NCI-H1417 (cell line): ENCODE measurements around the gene NKAPL.

Experiments used
- DNase-seq, 3 experiments: peaks; one replicate each; lab custom pipeline; 2025; lab: John Stamatoyannopoulos, UW

NKAPL gene

DNA sequence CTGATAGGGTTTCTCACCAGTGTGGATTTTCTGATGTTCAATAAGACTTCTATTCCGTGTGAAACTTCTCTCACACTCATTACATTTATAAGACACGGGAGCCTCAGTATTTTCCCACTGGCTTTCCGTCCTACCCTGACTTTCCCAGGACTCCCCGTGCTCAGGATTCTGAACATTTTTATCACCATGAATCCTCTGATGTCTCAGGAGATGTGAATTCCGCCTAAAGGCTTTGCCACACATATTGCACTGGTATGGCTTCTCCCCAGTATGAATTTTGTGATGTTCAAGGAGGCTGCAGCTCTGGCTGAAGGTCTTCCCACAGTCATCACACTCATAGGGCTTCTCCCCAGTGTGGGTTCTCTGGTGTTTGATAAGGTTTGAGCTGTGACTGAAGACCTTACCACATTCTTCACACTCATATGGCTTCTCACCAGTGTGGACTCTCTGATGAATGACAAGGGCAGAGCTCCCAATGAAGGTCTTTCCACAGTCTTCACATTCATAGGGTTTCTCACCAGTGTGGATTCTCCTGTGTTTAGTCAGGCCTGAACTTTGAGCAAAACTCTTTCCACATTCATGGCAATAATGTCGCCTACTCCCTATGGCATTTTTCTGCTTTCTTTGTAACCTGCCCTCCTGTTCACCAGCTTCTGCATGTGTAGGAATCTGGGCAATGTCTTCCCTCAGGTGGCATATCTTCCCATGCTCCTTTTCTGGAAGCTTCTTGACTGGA lies 13.7 kb upstream of the NKAPL start:
- DNase-seq: no peak

- DNase-seq: no peak
Measured at GRCh38 chr6:28248916-28249315, 10.2 kb upstream of the NKAPL start.

GRCh38 chr6:28250747-28251146 lies 8.3 kb upstream of the NKAPL start:
- no peak for DNase-seq

DNA sequence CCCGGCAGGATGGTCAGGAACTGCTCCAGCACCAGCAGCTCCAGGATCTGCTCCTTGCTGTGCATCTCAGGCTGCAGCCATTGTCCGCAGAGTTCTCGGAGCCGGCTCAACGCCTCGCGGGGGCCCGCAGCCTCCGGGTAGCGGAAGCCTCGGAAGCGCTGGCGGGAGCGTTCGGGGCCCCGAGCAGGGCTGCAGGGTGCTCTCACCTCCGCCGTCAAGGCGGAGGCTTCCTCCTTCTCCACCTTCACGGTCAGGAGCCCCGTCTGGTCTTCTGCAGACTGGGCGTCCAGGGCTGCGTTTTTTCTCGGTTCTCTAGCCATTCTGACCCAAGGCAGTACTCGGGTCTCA lies 7.5 kb upstream of the NKAPL start:
- DNase-seq: peak in 2 of 3 experiments; percentile 13 to 65

DNA sequence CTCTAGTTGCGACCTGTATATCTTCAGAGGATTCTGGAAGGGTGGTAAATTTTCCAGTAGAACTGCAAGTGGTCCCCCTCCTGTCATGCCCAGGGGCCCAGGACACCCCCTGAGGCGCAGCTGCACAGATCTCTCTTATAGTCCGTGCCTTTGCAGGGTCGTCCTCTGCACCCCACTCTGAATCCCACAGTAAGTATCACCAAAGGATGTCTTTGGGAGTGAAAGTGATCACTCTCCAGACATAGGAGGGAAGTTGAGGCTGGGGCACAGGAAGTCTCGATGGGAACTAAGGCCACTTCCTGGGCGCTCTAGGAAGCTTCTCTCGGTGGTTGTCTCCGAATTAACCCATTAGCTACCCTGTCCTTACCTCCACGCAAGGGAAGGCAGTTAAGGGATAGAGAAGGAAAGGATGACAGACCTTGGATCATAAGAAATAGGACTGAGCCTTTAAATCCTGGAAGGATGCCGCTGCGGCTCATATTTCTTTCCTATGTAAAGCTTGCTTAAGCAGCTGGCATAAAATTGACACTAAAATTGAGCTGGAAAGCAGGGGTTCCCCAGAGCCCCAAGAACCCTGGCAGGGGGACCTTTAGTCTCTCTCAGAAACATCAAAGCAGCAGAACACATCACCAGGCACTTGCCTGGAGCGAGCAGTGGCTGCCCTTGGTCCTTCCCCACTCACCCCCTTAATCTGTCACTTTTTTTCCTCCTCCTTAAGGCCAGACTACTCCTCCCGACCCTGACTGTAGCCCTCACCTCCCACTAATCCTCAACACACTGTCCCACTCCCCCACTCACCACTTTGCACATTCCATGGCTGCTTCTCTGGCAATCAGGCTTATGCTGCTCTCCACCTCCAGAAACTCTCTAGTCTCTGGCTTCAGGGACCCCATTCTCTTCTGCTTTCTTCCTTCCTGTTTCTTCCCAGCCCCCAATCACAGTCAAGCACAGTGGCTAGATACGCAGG lies 6.8 kb upstream of the NKAPL start, which contains the start of gene ZKSCAN4:
Gene ZKSCAN4, minus strand, starts transcription at position 261 of the 967 bp plus-strand sequence. CDS start 289 bp downstream, outside the sequence.
- peak; percentile 85 to 93 (median 90) for DNase-seq

GRCh38 chr6:28254121-28254519 lies 5.0 kb upstream of the NKAPL start:
- DNase-seq: no peak

GRCh38 chr6:28257042-28257441 lies 2.1 kb upstream of the NKAPL start:
- no peak for DNase-seq

GRCh38 chr6:28263922-28264321 lies 4.8 kb downstream of the NKAPL start:
- no peak for DNase-seq

GRCh38 chr6:28264834-28265401 lies 5.8 kb downstream of the NKAPL start:
- no peak for DNase-seq

DNA sequence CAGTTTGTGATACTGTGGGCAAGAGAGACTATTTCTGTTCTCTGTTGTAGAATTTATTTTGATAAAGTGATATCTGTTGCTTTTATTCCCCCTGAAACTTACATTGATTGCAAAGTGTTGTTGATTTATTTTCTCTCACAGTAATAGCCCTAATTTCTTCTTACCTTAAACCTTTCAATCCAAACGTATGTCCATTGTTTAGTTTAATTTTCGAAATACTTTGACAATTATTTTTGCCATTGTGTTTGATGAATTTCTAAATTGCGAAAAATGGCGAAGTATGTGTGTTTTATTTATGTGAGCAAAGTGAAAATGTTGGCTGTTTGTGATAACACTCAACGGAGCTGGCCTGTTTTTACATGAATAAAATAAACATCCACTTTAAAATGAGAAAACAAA lies 7.5 kb downstream of the NKAPL start:
- no peak for DNase-seq

GRCh38 chr6:28266962-28267694 lies 8.0 kb downstream of the NKAPL start, which contains the start of gene ZSCAN26:
TSS of gene ZSCAN26 (plus strand) at chr6:28267143. CDS start at chr6:28271920, 4,777 bp downstream.
- peak; percentile 91 to 96 (median 94) for DNase-seq

DNA sequence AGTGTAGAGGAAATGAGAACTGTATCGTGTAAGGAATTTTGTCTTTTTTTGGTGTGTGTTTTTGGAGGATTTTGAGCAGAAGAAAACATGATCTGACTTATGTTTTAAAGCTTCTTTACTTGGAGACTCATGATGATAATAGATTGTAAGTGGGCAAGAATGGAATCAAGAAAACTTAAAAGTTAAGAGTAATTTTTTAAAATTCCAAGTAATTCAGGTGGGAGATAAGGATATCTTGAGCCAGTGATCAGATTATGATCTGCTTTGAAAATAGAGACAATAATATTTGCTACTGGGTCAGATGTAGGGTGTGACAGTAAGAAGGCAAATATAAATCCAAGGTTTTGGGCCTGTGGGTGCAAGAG lies 8.6 kb downstream of the NKAPL start:
- DNase-seq: no peak

GRCh38 chr6:28269492-28269891 lies 10.4 kb downstream of the NKAPL start:
- DNase-seq: no peak

DNA sequence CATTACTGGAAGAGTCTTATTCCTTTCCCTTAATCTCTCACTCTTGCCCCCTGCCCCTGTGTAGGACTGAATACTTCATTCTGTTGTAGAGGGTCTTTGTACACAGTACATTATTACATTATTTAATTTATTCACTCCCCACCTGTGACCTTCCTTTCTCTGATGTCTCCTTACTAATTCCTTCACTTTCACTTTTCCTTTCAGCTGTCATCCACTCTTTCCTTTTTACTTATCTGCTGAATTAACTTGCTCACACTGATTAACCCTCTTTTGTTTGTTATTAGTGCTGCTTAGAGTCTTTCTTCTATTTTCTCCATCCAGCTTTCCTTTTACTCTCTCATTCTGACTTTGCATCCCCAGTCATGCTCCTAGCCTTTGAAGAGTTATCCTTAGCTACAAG lies 15.8 kb downstream of the NKAPL start:
- DNase-seq: no peak

DNA sequence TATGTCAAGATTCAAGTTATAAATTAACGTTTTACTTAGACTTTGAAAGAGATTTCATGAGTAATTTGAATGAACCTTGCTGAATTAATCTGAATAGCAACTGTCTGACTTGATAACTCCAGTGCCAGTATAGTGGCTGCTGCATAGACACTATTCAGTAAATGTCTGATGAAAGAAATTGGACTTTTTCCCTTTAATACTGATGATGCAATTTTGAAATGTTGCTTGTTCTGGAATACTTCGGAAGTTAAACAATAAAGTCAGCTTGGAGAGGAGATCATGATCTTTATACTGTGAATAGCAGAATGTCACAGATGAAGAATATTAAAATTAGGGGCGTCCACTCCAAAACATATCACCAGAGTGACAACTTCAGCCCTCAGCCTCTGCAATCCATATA lies 18.6 kb downstream of the NKAPL start:
- DNase-seq: no peak

- DNase-seq: no peak
Measured at GRCh38 chr6:28280595-28281287, 21.6 kb downstream of the NKAPL start.

GRCh38 chr6:28281288-28282064 lies 22.4 kb downstream of the NKAPL start, which contains the start of gene PGBD1:
TSS of gene PGBD1 (plus strand) at chr6:28281572. CDS start at chr6:28283814, 2,242 bp downstream.
- DNase-seq: peak; percentile 82 to 85 (median 84)

- no peak for DNase-seq
Measured at GRCh38 chr6:28282926-28283325, 23.8 kb downstream of the NKAPL start.

DNA sequence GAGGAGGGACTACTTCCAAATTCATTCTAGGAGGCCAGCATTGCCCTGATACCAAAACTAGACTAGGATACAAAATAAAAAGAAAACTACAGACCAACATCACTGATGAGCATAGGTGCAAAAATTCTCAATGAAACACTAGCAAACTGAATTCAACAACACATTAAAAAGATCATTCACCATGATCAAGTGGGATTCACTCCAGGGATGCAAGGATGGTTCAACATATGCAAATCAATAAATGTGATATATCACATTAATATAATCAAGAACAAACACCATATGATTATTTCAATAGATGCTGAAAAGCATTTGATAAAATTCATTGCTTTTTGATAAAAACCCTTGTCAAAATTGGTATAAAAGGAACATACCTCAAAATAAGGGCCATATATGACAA lies 32.5 kb downstream of the NKAPL start:
- DNase-seq: no peak

- DNase-seq: no peak
Measured at GRCh38 chr6:28295326-28295725, 36.2 kb downstream of the NKAPL start.
